ENCODE data around the gene CLIC1.

The CLIC1 gene

DNA sequence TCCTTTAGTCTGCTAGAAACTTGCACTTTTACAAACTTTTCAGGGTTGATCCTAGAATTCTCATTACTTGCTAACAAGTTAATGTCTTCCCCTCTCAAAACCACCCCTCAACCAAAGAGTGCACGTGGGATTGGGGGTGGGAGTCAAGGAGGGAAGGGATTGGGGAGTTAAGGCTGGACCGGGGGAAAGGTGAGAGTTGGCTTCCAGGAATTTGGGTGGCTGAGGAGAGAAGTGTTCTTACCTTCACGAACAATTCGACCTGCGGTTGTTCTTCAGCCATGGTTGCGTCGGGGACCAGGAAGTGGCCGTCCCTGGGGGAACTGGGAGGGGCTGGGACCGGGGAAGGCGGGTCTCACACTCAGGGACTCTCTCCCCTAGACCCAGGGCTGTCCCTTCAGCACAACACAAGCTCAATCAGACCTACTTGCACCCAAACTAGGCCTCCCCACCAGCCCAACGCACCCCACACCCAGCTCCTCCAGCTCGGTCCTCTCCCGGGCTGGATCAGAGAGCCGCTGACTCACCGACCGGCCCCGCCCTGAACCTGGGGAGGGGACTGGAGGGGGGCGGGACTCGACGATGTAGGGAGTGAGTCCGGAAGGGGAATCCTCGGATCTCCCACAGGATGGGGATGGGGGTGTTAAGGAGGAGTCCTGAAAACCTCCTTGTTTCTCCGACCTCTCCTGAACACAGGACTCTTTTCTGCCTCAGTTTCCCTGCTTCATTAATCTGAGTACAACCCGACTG, at the start of gene CLIC1:
CLIC1 (minus strand) TSS at position 510 of the 747 bp plus-strand sequence; CDS start at position 280, 230 bp downstream.
- Histone ChIP-seq H4K20me1 (peaks cover 9 to 39% (median 31%) of the 10 kb centered on the region in 11 experiments; a peak in 19 of 22 replicates), H3K9me3 (replicated peaks in 1 of 11) (no peaks in the 10 kb centered on the region), H3K36me3 (peaks cover 31 to 37% (median 34%) of the 10 kb centered on the region in 11 experiments), H3K4me1 (peaks cover 64 to 71% (median 68%) of the 10 kb centered on the region in 10 experiments), H3K4me2 (peak within 1 kb of the TSS; percentile 93 to 100 (median 99)), H3K9ac (peak within 1 kb of the TSS; percentile 88 to 97 (median 92)), H3K4me3 (peak within 1 kb of the TSS; percentile 75 to 98 (median 89)), H3K27me3 (no peaks in the 10 kb centered on the region), H3K27ac (peak within 1 kb of the TSS; percentile 81 to 100 (median 97))
- no peak for TF ChIP-seq Cebpa-rat (IDR thresholded peaks at IDR 0.05)

DNA sequence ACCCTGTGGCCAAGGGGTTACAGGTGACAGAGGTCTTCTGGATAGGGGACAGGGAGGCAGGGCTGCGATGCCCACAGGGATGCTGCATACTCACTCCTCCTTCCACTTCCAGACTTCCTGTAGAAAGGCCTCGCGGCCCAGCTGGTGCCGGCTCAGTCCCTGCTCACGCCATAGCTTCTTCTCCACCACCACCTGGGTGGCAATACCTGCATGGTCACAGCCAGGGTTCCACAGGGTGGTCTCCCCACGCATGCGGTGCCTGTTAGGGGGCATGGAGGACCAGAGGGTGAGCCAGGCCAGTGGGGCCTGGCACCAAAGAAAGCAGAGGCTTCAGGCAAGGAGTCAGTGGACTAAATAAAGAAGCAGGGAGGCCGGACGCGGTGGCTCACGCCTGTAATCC, 49.1 kb upstream of the CLIC1 start:
- Histone ChIP-seq H4K20me1 (peaks cover 0 to 29% (median 5%) of the 10 kb centered on the region in 11 experiments; a peak in 9 of 22 replicates), H3K27me3 (no peaks in the 10 kb centered on the region), H3K27ac (no peak overlapping the region; a peak in 1 of 22 replicates), H3K4me3 (no peak overlapping the region), H3K9ac (peak overlapping the region in 1 of 11 experiments; percentile 33; a peak in 1 of 22 replicates), H3K4me2 (no peak overlapping the region), H3K9me3 (replicated peaks in 1 of 11) (no peaks in the 10 kb centered on the region), H3K4me1 (peaks cover 7 to 17% (median 15%) of the 10 kb centered on the region in 10 experiments), H3K36me3 (peaks cover 55 to 100% (median 97%) of the 10 kb centered on the region in 11 experiments)
- no peak for TF ChIP-seq Cebpa-rat (IDR thresholded peaks at IDR 0.05)

DNA sequence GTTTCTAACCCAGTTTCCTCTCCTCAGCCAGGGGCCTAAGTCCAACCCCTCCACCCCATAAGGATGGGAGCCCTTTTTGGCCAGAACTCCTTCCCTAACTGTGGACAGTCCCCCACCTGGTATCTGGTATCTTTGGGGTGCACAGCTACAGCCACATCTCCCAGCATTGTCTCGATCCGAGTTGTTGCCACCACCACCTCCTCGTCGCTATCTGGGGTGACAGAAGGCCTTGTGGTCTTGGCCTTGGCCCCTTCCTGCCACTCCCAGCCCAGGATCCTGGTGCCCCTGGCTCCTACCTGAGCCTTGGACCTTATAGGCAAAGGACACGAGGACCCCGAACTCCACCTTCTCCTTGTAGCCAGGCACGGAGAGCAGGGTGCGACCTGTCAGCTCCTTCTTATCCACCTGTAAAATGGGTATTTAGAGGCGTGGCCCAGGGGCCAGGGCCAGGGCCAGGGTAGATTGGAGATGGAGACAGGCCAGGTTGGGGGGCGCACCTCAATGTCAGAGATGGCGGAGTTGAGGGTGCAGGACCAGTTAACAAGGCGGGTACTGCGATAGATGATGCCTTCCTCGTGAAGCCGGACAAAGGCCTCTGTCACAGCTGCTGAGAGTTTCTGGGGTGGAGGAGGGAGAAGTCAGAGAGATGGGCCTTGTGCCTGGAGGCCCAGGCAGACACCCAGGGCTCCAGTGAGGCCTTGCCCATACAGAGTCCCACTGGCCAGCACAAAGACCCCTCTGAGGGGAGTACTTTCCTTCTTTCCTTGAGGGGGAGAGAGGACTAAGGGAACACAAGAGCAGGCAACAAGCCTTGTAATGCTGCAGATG, 48.0 kb upstream of the CLIC1 start:
- no peak overlapping the region for H3K27ac ChIP-seq
- H3K27me3 ChIP-seq = no peaks in the 10 kb centered on the region
- peaks cover 2 to 13% (median 3%) of the 10 kb centered on the region in 10 experiments for H3K4me1 ChIP-seq
- peaks cover 0 to 38% (median 5%) of the 10 kb centered on the region in 11 experiments; a peak in 9 of 22 replicates for H4K20me1 ChIP-seq
- no peaks in the 10 kb centered on the region for H3K9me3 ChIP-seq (replicated peaks in 1 of 11)
- peaks cover 67 to 100% (median 98%) of the 10 kb centered on the region in 11 experiments for H3K36me3 ChIP-seq
- H3K4me3 ChIP-seq = no peak overlapping the region
- TF ChIP-seq Cebpa-rat (IDR thresholded peaks at IDR 0.05) = no peak
- peak overlapping the region in 2 of 11 experiments; percentile 25 to 34; a peak in 1 of 22 replicates for H3K9ac ChIP-seq
- H3K4me2 ChIP-seq = no peak overlapping the region

DNA sequence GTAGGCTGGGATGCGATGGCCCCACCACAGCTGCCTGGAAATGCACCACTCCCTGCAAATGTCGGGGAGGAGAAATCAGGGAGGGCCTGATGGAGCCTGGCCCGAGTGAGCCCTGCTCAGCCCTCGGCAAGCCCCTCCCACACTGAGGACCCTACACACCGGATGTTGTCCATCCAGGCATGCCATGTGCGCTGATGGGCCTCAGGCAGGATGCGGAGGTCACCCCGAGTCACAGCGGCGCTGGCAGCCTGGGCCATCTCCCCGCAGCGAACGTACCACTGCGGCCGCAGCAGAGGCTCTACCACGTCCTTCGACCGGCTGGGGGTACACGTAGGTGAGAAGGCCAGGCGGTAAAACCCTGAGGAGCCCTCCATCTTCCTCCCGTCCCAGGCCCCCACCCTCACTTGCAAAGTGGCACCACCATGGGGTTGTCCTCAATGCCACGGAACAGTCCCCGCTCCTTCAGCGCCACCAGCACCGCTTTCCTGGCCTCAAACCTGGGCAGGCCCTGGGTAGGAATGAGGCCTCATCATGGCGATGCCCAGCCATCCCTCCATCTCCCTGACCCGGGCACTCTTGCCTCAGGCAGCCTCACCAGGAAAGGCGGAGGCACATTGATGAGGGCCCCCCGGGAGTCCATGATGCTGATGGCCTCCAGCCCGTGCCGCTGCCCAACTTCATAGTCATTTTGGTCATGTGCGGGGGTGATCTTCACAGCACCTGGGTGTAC, 46.0 kb upstream of the CLIC1 start:
- no peak overlapping the region for H3K27ac ChIP-seq
- H3K4me2 ChIP-seq = no peak overlapping the region
- H3K4me3 ChIP-seq = no peak overlapping the region
- no peak overlapping the region for H3K9ac ChIP-seq
- H3K4me1 ChIP-seq = peaks cover 8 to 18% (median 11%) of the 10 kb centered on the region in 10 experiments
- no peaks in the 10 kb centered on the region for H3K9me3 ChIP-seq (replicated peaks in 1 of 11)
- H4K20me1 ChIP-seq = peaks cover 0 to 59% (median 18%) of the 10 kb centered on the region in 11 experiments; a peak in 11 of 22 replicates
- peaks cover 81 to 100% (median 98%) of the 10 kb centered on the region in 11 experiments for H3K36me3 ChIP-seq
- no peaks in the 10 kb centered on the region for H3K27me3 ChIP-seq
- TF ChIP-seq Cebpa-rat (IDR thresholded peaks at IDR 0.05) = no peak

DNA sequence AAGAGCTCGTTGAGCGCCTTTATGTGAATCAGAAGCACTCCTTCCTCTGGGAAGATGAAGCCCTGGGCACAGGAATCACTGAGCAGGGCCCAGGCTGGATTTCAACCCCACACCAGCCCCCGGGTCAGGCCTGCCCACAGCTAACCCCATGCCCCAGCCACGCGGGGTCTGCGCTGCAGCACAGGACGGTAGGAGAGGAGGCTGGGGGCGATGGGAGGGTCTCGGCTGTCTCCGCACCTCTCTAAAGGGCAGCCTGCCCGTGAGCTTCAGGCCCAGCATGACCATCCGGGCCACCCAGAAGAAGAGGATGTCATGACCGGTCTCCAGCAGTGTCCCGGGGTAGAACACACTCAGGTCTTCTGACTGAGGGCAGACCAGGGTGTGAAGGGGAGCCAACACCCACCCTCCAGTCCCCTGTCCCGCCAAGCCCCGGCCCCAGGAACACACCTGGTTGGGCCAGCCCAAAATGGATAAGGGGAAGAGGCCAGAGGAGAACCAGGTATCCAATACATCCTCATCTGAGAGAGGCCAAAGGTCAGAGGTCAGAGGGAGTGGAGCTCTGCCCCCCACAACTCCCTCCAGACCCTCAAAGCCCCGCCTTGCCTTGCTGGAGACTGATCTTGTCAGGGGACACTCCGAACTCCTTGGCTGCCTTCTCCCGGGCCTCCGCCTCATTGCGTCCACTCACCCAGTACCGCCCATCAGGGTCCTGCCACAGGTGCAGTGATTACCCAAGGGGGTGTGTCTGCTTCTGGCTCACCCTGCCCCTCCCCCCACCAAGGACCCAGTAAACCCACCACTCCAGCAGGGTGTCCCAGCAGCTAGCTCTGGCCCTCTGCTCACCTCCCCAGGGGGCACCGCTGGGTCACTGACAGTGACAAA, 45.2 kb upstream of the CLIC1 start:
- H3K27ac ChIP-seq = no peak overlapping the region
- no peak for TF ChIP-seq Cebpa-rat (IDR thresholded peaks at IDR 0.05)
- H3K4me3 ChIP-seq = no peak overlapping the region
- H3K27me3 ChIP-seq = no peaks in the 10 kb centered on the region
- H3K9me3 ChIP-seq (replicated peaks in 1 of 11) = no peaks in the 10 kb centered on the region
- no peak overlapping the region for H3K9ac ChIP-seq
- H3K4me1 ChIP-seq = peaks cover 16 to 26% (median 19%) of the 10 kb centered on the region in 10 experiments
- H3K4me2 ChIP-seq = no peak overlapping the region
- H3K36me3 ChIP-seq = peaks cover 81 to 92% (median 89%) of the 10 kb centered on the region in 11 experiments
- H4K20me1 ChIP-seq = peaks cover 0 to 60% (median 18%) of the 10 kb centered on the region in 11 experiments; a peak in 11 of 22 replicates

DNA sequence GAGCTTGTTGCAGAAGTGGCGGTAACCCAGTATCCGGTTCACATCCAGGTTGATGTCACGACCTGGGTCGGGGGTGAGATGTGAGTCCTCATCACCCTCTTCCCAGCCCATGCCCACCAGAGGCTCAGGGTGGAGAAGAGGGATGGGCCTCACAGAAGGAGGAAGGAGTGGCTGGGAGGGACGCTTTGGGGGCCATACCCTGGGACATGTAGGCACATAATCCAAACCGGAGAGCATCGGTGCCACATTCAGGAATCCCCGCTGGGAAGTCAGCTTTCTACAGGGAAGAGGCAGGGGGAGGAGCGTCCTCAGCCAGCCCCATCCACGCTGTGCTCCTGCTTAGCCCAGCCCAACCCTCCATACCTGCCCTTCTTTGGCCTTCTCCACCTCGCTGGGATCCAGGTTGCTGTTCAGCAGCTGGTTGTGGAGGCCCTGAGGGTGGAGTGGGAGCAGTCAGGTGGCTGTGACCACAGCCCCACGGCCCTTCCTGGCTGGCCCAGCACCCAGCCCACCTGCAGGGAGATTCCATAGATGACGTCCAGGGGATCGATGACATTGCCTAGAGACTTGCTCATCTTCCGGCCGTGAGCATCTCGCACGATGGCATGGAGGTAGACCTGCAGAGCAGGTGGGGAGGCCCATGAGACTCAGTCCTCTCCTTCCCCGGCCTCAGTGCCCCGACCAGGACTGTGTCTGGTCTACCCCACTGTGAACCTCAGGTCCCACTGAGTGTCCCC, 44.3 kb upstream of the CLIC1 start:
- Histone ChIP-seq H3K9ac (no peak overlapping the region), H4K20me1 (peaks cover 0 to 60% (median 18%) of the 10 kb centered on the region in 11 experiments; a peak in 11 of 22 replicates), H3K27ac (no peak overlapping the region), H3K4me3 (no peak overlapping the region), H3K9me3 (replicated peaks in 1 of 11) (no peaks in the 10 kb centered on the region), H3K36me3 (peaks cover 76 to 84% (median 81%) of the 10 kb centered on the region in 11 experiments), H3K4me2 (no peak overlapping the region), H3K4me1 (peaks cover 25 to 34% (median 27%) of the 10 kb centered on the region in 10 experiments), H3K27me3 (no peaks in the 10 kb centered on the region)
- TF ChIP-seq Cebpa-rat (IDR thresholded peaks at IDR 0.05) = no peak

DNA sequence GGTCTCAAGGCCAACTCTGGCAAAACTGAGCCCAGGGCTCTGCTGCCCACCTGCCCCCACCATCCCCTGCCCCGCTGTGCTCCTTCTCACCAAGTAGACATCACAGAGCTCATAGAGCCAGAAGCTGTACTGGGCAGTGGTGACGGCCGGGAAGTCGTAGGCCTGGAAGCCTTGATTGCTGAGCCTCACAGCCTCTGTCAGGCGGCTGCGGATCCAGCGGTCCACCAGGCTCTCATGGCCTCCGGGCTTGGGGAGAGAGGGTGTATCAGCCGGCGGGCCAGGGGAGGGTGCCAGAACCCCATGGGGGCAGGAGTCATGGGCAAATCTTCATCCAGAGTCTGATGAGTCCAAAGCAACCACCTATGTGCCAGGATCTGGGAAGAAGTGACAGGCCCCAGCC, 43.6 kb upstream of the CLIC1 start:
- no peaks in the 10 kb centered on the region for H3K9me3 ChIP-seq (replicated peaks in 1 of 11)
- no peaks in the 10 kb centered on the region for H3K27me3 ChIP-seq
- peaks cover 0 to 60% (median 18%) of the 10 kb centered on the region in 11 experiments; a peak in 11 of 22 replicates for H4K20me1 ChIP-seq
- H3K4me3 ChIP-seq = no peak overlapping the region
- H3K27ac ChIP-seq = no peak overlapping the region
- peaks cover 32 to 42% (median 35%) of the 10 kb centered on the region in 10 experiments for H3K4me1 ChIP-seq
- H3K4me2 ChIP-seq = no peak overlapping the region
- TF ChIP-seq Cebpa-rat (IDR thresholded peaks at IDR 0.05) = no peak
- peaks cover 69 to 76% (median 74%) of the 10 kb centered on the region in 11 experiments for H3K36me3 ChIP-seq
- H3K9ac ChIP-seq = no peak overlapping the region

All from BLaER1 treated with 17β-estradiol and CSF1 and Interleukin-3, amounts not matched to agents 10 nM and 100 nM (cell line).